HepG2 (cell line): ENCODE data around the gene IL17RA. TPM values are rescaled to one million over a fixed set of nuclear protein-coding genes. Genes with fewer than 3 reads are reported as not detected.
A peak's percentile ranks its signal among the peaks of the same experiment; 100 is the strongest.

Experiments
- ATAC-seq: fragments of 200-7000 bp; cut with Tn5 transposase; 3 replicates; pipeline ENCODE4 v1.9.1; 2020; ENCODE audit warnings: mild to moderate bottlenecking, moderate library complexity
- BruUV-seq: library from RNA; stranded (reverse); fragments of 400-500 nt; replicated peaks from 2 replicates; lab custom pipeline; 2021; lab: Mats Ljungman, UMichigan
- CTCF ChIA-PET: fragments of 300-600 bp; formaldehyde crosslinking; extraction: SDS; loops from one replicate; lab custom pipeline; 2021; ENCODE audit warnings: low total read pairs, inconsistent platforms, low intra/inter-chr PET ratio; lab: Yijun Ruan, JAX
- POLR2A ChIA-PET: fragments of 350-600 bp; sonication (Branson Sonifier 250); formaldehyde crosslinking; loops from one replicate; lab custom pipeline; 2020; ENCODE audit warnings: antibody characterized with exemption, inconsistent platforms; lab: Yijun Ruan, JAX
- DNase-seq: peaks from one replicate; pipeline ENCODE4 v3.0.0-alpha.2; 2015; ENCODE audit warnings: low spot score
- FAIRE-seq: peaks from 3 replicates; lab custom pipeline; 2011; peaks lifted over from hg19 to GRCh38; lab: Jason Lieb, UNC
- H2AFZ ChIP-seq: one replicate; pipeline ENCODE4 v1.6.1; 2011; ENCODE audit warnings: low read length, inconsistent platforms
- H3K27ac ChIP-seq: fragments of 300-600 bp; 3 replicates; pipeline ENCODE4 v1.8.0; 2011; ENCODE audit warnings: mixed run types, mild to moderate bottlenecking, mixed read lengths, low read length, inconsistent platforms; ENCODE audit not compliant: insufficient read depth; ENCODE audit errors: extremely low read length
- H3K27me3 ChIP-seq, 2 experiments: fragments of 200-600 bp in 1 of 2; 2 replicates in 1 of 2; 3 replicates in 1 of 2; pipeline versions ENCODE4 v1.6.0 to v1.8.0; 2011; ENCODE audit warnings: low read length in 2 of 2, mild to moderate bottlenecking in 2 of 2, moderate library complexity in 2 of 2, inconsistent platforms in 1 of 2; ENCODE audit not compliant: insufficient read depth in 2 of 2, control insufficient read depth in 1 of 2
- H3K36me3 ChIP-seq, 2 experiments: fragments of 200-600 bp in 1 of 2; replicated peaks in 1 of 2; 2 replicates in 1 of 2; 3 replicates in 1 of 2; pipeline versions ENCODE4 v1.5.1 to v1.8.0; 2011; ENCODE audit warnings: low read length in 2 of 2, inconsistent platforms in 1 of 2; ENCODE audit not compliant: insufficient read depth in 2 of 2, control insufficient read depth in 1 of 2
- H3K4me1 ChIP-seq: 2 replicates; pipeline ENCODE4 v1.5.1; 2012; ENCODE audit warnings: low read length, inconsistent platforms; ENCODE audit not compliant: insufficient read depth
- H3K4me2 ChIP-seq: 2 replicates; pipeline ENCODE4 v1.6.0; 2011; ENCODE audit warnings: low read depth, low read length, inconsistent platforms
- H3K4me3 ChIP-seq, 3 experiments: fragments of 200-600 bp in 1 of 3; sonication (generic), shearing (Covaris generic) in 1 of 3; replicated peaks in 1 of 3; 2 replicates each; pipeline ENCODE4 v1.5.1; 2011 to 2016; ENCODE audit warnings: low read length in 3 of 3, inconsistent platforms in 2 of 3, low read depth in 2 of 3, mild to moderate bottlenecking in 2 of 3, control low read depth in 1 of 3, mixed read lengths in 1 of 3; ENCODE audit not compliant: insufficient read depth in 1 of 3
- H3K79me2 ChIP-seq: one replicate; pipeline ENCODE4 v1.6.1; 2011; ENCODE audit warnings: low read length, inconsistent platforms; ENCODE audit not compliant: insufficient read depth
- H3K9ac ChIP-seq: 2 replicates; pipeline ENCODE4 v1.6.0; 2011; ENCODE audit warnings: mild to moderate bottlenecking, low read depth, low read length, inconsistent platforms; ENCODE audit not compliant: insufficient read depth
- H3K9me3 ChIP-seq: 2 replicates; pipeline ENCODE4 v1.5.1; 2012; ENCODE audit warnings: mild to moderate bottlenecking, low read length
- H4K20me1 ChIP-seq: 2 replicates; pipeline ENCODE4 v1.6.0; 2011; ENCODE audit warnings: inconsistent platforms, mild to moderate bottlenecking, low read length, moderate library complexity; ENCODE audit not compliant: insufficient read depth
- ARID5B ChIP-seq: IDR thresholded peaks from 2 replicates; pipeline ENCODE4 v1.4.0; 2020; ENCODE audit warnings: mild to moderate bottlenecking, missing genetic modification reagents
- BORCS8-MEF2B ChIP-seq: sonication (generic); formaldehyde crosslinking; IDR thresholded peaks from 2 replicates; pipeline ENCODE4 v1.8.0; 2022; ENCODE audit warnings: mild to moderate bottlenecking, missing genetic modification reagents
- ELF4 ChIP-seq: sonication (generic); formaldehyde crosslinking; IDR thresholded peaks from 2 replicates; pipeline ENCODE4 v1.5.0; 2020; ENCODE audit warnings: missing genetic modification reagents, mild to moderate bottlenecking, moderate library complexity, borderline replicate concordance
- HOXA3 ChIP-seq: sonication (generic); formaldehyde crosslinking; IDR thresholded peaks from 2 replicates; pipeline ENCODE4 v1.5.0; 2020; ENCODE audit warnings: missing genetic modification reagents
- MLLT10 ChIP-seq: sonication (generic); formaldehyde crosslinking; IDR thresholded peaks from 2 replicates; pipeline ENCODE4 v1.4.0; 2020; ENCODE audit warnings: missing genetic modification reagents
- ONECUT2 ChIP-seq: sonication (generic); formaldehyde crosslinking; IDR thresholded peaks from 2 replicates; pipeline ENCODE4 v1.4.0; 2020; ENCODE audit warnings: missing genetic modification reagents
- SRSF1 ChIP-seq: fragments of 200-400 bp; formaldehyde crosslinking; optimal IDR thresholded peaks from 2 replicates; pipeline ENCODE3; 2017; ENCODE audit warnings: mild to moderate bottlenecking, low read depth, low read length, moderate library complexity
- THAP11 ChIP-seq: IDR thresholded peaks from 2 replicates; pipeline ENCODE4 v1.6.1; 2016; ENCODE audit warnings: missing biosample characterization, missing genetic modification reagents
- ZBTB4 ChIP-seq: sonication (generic); formaldehyde crosslinking; IDR thresholded peaks from 2 replicates; pipeline ENCODE4 v1.4.0; 2020; ENCODE audit warnings: missing genetic modification reagents, mild to moderate bottlenecking, borderline replicate concordance
- ZNF232 ChIP-seq: sonication (generic); formaldehyde crosslinking; IDR thresholded peaks from 2 replicates; pipeline ENCODE4 v1.4.0; 2020; ENCODE audit warnings: missing genetic modification reagents, borderline replicate concordance
- ZNF256 ChIP-seq: sonication (generic); formaldehyde crosslinking; conservative IDR thresholded peaks from 2 replicates; pipeline ENCODE4 v1.4.0; 2020; ENCODE audit warnings: missing genetic modification reagents
- ZNF354B ChIP-seq: sonication (generic); formaldehyde crosslinking; IDR thresholded peaks from 2 replicates; pipeline ENCODE4 v1.8.0; 2022; ENCODE audit warnings: mild to moderate bottlenecking, missing genetic modification reagents
- WGBS: methylation state at CpG from one replicate; pipeline ENCODE4 v1.1.6; 2017; ENCODE audit warnings: low lambda C conversion rate; 5-methylcytosine and 5-hydroxymethylcytosine counted together
- in situ Hi-C: cut with HindIII; loops from 2 replicates; pipeline ENCODE4 v1.10.0; 2017; ENCODE audit warnings: low pct_unique_long_range_greater_than_20kb; ENCODE audit not compliant: extremely low pct_ligation_motif_present
- intact Hi-C: fragments of 100-400 bp; cut with micrococcal nuclease; formaldehyde crosslinking; loops from one replicate; pipeline ENCODE4 v1.10.0; 2022; ENCODE audit not compliant: unreplicated experiment
- polyA plus RNA-seq, 8 experiments: library from polyadenylated mRNA; depleted of rRNA in 3 of 8; stranded (reverse) in 7 of 8; unstranded in 1 of 8; fragments of >200 nt; fragmentation: Illumina TruSeq in 4 of 8; extraction: Trizol in 4 of 8; gene quantifications; 2 replicates each; pipeline versions ENCODE4 v1.2.1 to v1.2.3, GENCODE V29; 2011 to 2016; ENCODE audit warnings: low read depth in 4 of 8, missing spikeins in 1 of 8, mixed read lengths in 1 of 8; ENCODE audit not compliant: insufficient read depth in 1 of 8
- total RNA-seq, 5 experiments: library from RNA; depleted of rRNA; stranded (reverse); fragments of >200 nt; fragmentation: Illumina TruSeq; extraction: Trizol; gene quantifications; 2 replicates each; pipeline ENCODE4 v1.2.3, GENCODE V29; 2016; ENCODE audit warnings: low read depth in 1 of 5

Gene IL17RA
- total and polyA plus RNA-seq, 2 of the 13 experiments (the other 11 are each of a cell fraction or from before 2014, with no cell fraction given): 2.5 to 8.2 TPM

GRCh38 chr22:17120711-17121232 is 36.0 kb downstream of the IL17RA start:
- POLR2A ChIA-PET: no interaction called here
- no peak for ATAC-seq
- no peak for FAIRE-seq
- TF ChIP-seq ZNF256 (no peak), ZNF354B (CRISPR knock-in tag) (no peak), ELF4 (CRISPR knock-in tag) (no peak), BORCS8-MEF2B (CRISPR knock-in tag) (no peak), SRSF1 (no peak), ONECUT2 (CRISPR knock-in tag) (no peak), ARID5B (CRISPR knock-in tag) (no peak), ZNF232 (CRISPR knock-in tag) (no peak), HOXA3 (no peak), ZBTB4 (CRISPR knock-in tag) (no peak), MLLT10 (CRISPR knock-in tag) (no peak), THAP11 (CRISPR knock-in tag) (no peak)

More at GRCh38 chr22:17120711-17121232, 36.0 kb downstream of the IL17RA start:
- Histone ChIP-seq H3K36me3 (no peaks in the 10 kb centered on the region), H3K9me3 (no peaks in the 10 kb centered on the region), H3K27ac (no peak overlapping the region), H3K79me2 (no peaks in the 10 kb centered on the region), H4K20me1 (no peaks in the 10 kb centered on the region), H3K4me2 (peak overlapping the region; percentile 36; the same call in 1 of the 2 replicates), H3K4me1 (no peaks in the 10 kb centered on the region), H3K27me3 (peaks cover 7 to 20% of the 10 kb centered on the region in 2 experiments; a peak in 4 of 5 replicates), H3K9ac (no peak overlapping the region), H2AFZ (no peak overlapping the region), H3K4me3 (peak overlapping the region in 1 of 3 experiments; percentile 40; a peak in 2 of 6 replicates)
- CTCF ChIA-PET: no interaction called here
- intact Hi-C loops (no loop called here), in situ Hi-C loops (no loop called here)
- DNase-seq: no peak
- no CpG with 5 or more reads among the region's 70 CpGs for WGBS
- BruUV-seq: no TSS peak
